GM12864 (cell line): ENCODE measurements around the gene CCDC82.

ENCODE experiments used
- DNase-seq: peaks from one replicate; pipeline ENCODE4 v3.0.0-alpha.2; 2011; ENCODE audit warnings: low read depth
- H3K4me3 ChIP-seq: 2 replicates; pipeline ENCODE4 v1.5.1; 2011; ENCODE audit warnings: mild to moderate bottlenecking, low read depth, low read length, control low read depth
- TF ChIP-seq, protein P1 (sequence below): IDR thresholded peaks from 2 replicates; pipeline ENCODE4 v1.5.1; 2011; ENCODE audit warnings: low read depth, mild to moderate bottlenecking, moderate library complexity, low read length, control low read depth, inconsistent platforms; ENCODE audit errors: missing control alignments

CCDC82 gene

DNA sequence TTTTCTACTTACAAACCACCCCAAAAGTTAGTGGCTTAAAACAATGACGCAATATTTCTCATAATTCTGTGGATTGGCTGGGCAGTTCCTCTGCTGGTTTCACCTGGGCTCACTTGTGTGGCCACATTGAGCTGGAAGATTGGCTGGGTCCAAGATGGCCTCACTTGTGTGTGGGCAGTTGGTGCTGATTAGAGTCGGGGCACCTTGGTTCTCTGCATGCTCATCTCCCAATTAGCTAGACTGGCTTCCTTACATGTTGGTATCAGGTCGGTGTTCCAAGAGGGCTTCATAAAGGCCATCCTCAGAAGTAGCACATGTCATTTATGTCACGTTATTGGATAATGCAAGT, 59.2 kb downstream of the CCDC82 start:
- no peak for DNase-seq
- H3K4me3 ChIP-seq = no peak overlapping the region
- TF ChIP-seq, protein P1, sequence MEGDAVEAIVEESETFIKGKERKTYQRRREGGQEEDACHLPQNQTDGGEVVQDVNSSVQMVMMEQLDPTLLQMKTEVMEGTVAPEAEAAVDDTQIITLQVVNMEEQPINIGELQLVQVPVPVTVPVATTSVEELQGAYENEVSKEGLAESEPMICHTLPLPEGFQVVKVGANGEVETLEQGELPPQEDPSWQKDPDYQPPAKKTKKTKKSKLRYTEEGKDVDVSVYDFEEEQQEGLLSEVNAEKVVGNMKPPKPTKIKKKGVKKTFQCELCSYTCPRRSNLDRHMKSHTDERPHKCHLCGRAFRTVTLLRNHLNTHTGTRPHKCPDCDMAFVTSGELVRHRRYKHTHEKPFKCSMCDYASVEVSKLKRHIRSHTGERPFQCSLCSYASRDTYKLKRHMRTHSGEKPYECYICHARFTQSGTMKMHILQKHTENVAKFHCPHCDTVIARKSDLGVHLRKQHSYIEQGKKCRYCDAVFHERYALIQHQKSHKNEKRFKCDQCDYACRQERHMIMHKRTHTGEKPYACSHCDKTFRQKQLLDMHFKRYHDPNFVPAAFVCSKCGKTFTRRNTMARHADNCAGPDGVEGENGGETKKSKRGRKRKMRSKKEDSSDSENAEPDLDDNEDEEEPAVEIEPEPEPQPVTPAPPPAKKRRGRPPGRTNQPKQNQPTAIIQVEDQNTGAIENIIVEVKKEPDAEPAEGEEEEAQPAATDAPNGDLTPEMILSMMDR = no peak

DNA sequence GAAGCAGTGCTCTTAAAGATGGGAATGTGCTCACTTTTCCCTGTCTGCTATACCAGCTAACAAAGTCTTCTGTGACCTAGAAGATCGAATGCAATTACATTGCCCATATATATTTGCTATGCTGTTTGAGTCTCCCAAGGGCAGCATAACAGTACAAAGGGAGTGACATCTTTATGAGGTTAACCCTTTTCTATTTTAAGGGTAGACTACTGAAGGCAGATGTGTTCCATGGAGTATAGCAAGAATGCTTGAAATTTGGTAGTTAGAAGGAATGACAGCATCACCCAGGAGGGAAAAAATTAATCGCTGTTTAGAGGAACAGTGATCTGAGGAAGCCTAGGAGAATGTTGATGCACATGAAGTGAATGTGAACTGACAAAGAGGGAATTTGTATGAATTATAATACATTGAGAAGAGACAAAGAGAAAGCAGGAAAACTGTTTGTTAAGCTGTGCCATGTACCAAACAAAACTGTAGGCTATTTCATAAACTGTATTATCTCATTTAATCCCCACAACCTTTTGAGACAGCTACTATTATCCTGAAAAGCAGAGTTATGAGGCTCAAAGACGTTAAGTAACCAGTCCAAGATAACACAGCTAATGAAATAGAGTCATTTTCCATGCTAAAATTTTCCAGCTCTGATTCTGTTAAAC, 59.7 kb downstream of the CCDC82 start:
- H3K4me3 ChIP-seq = no peak overlapping the region
- no peak for DNase-seq
- TF ChIP-seq, protein P1 = no peak

DNA sequence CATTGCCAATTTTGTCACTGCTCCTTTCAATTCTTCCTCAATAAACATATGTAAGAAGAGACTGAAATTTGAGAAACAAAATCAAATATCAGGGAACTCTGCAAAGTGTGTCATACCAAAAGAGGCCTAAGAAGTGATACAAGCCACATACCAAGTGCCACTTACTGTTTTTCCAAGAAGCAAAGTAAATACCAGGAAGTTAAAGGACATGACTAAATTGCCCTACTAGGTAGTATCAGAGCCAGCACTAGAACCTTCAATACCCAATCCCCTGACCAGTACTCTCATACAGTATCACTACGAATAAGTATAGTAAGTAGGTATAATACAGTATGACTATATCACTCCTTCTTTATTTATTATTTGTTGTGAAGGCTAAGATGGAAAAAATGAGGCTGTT, 60.3 kb downstream of the CCDC82 start:
- no peak for DNase-seq
- no peak overlapping the region for H3K4me3 ChIP-seq
- TF ChIP-seq, protein P1 = no peak

DNA sequence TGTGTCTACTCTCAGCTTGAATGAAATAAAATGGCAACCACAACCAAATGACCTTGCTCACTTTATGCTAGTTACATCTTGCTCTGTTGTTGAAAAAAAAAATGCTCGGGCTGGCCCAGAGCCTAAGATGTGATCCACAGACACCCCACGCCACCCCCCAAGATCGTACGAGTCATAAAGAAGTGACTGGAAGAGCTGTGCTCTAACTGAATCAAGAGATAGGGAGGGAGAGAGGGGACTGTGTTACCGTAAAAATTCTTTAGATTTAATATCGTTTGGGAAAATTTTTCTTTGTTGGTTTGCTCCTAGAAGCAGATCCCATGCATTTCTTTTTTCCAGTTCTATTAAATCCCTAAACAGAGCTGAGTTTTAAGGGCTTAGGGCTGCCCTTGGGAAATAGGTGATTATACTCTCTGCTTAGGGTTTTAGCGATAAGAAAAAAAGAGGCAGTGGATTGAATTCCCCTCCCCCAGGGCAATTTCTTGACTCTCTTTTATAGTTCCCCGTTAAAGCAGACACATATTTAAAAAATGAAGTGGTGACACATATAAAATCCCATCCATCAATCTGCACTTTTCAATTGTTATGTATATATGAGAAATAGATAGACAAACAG, 61.2 kb downstream of the CCDC82 start:
- DNase-seq = no peak
- H3K4me3 ChIP-seq = no peak overlapping the region

DNA sequence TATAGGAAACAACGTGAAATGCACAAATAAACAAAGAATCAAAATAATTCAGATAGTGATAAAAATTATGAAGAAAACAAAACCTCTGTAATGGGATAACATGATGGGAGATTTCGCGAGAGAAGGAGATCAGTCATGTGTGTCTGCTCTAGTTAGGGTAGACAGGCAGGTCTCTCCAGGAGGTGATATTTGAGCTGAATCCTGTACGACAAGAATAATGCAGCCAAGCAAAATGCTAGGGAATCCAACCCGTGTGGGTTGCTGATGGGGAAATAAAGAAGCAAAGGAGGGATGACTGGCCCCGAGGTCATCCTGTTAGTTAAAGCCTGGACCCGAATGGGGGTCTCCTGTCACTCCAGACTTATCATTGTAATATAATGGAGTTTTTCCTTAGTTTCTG, 62.8 kb downstream of the CCDC82 start:
- TF ChIP-seq, protein P1 = no peak
- no peak for DNase-seq
- H3K4me3 ChIP-seq = no peak overlapping the region

More for the DNA sequence above, 61.2 kb downstream of the CCDC82 start:
- TF ChIP-seq, protein P1 = no peak

DNA sequence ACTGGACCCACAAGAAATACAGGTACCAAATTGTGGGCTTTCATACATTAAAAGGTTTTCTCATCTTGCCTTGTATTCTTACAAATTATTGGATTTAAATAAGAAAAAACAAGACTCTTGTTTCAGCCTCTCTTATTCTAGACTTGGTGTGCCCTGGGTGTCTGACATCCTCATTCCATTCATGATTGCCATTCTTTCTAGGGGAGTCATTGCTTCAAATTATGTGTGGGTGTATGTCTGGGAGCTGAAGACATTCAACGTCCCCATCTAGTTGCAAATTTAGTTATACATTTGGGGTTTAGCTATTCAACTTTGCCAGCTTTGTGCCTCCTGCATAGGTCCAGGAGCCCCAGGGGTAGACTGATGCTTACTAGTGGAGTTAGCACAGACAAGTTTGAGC, 64.8 kb downstream of the CCDC82 start:
- no peak overlapping the region for H3K4me3 ChIP-seq
- DNase-seq = no peak
- TF ChIP-seq, protein P1 = no peak

DNA sequence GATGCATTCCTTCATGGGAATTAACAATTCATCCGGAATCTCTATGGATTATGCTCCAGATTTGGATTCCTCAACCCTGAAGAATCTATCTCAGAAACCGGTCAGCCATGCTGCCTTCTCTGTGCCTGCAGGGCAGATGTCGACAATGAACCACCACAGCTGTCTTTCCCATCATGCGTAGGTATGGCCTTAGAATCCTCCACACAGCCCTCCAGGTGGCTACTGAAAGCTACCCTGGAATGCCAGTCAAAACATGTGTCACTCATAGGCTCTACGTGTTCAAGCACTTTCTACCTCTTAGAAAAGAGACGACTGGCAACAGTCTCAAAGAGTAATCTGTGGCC, 66.1 kb downstream of the CCDC82 start:
- no peak overlapping the region for H3K4me3 ChIP-seq
- TF ChIP-seq, protein P1 = no peak

More for the DNA sequence above, 66.1 kb downstream of the CCDC82 start:
- DNase-seq = no peak
